K562 (cell line): ENCODE data around the gene CCNC.

Experiments used
- BACH1 ChIP-seq: fragments of 200-800 bp; sonication (Bioruptor generic); IDR thresholded peaks from 2 replicates; pipeline ENCODE4 v1.6.1; 2016; ENCODE audit warnings: missing genetic modification characterization, missing compliant biosample characterization
- BDP1 ChIP-seq: IDR thresholded peaks from 3 replicates; pipeline ENCODE4 v1.6.1; 2011; ENCODE audit not compliant: insufficient read length, insufficient read depth
- CC2D1A ChIP-seq: fragments of 450-650 bp; IDR thresholded peaks from 2 replicates; pipeline ENCODE4 v1.6.1; 2017; ENCODE audit warnings: mild to moderate bottlenecking
- CTCF ChIP-seq, 3 experiments: IDR thresholded peaks in 2 of 3; conservative IDR thresholded peaks in 1 of 3; 2 replicates each; pipeline ENCODE4 v1.5.1; 2011 to 2012; ENCODE audit warnings: low read length in 3 of 3, mild to moderate bottlenecking in 3 of 3, control low read depth in 2 of 3, improper control_type of control experiment in 1 of 3, inconsistent platforms in 1 of 3, low read depth in 1 of 3, mixed read lengths in 1 of 3, moderate library complexity in 1 of 3; ENCODE audit not compliant: insufficient read depth in 2 of 3
- FIP1L1 ChIP-seq: fragments of 200-400 bp; formaldehyde crosslinking; IDR thresholded peaks from 2 replicates; pipeline ENCODE4 v1.6.1; 2018; ENCODE audit warnings: mild to moderate bottlenecking, low read depth, low read length; ENCODE audit not compliant: poor library complexity, severe bottlenecking
- MAX ChIP-seq: sonication (generic); formaldehyde crosslinking; IDR thresholded peaks from 2 replicates; pipeline ENCODE4 v1.9.0; 2022; ENCODE audit warnings: mild to moderate bottlenecking, missing genetic modification reagents
- RAD21 ChIP-seq, 2 experiments: fragments of 250-450 bp in 1 of 2; fragments of 450-650 bp in 1 of 2; sonication (Bioruptor Pico) in 1 of 2; formaldehyde crosslinking in 1 of 2; IDR thresholded peaks in 1 of 2; conservative IDR thresholded peaks in 1 of 2; 2 replicates each; pipeline versions ENCODE4 v1.4.0 to v1.8.0; 2020 to 2022; ENCODE audit warnings: mild to moderate bottlenecking in 2 of 2, moderate library complexity in 1 of 2
- REST ChIP-seq, 2 experiments: fragments of 450-650 bp; formaldehyde crosslinking in 1 of 2; IDR thresholded peaks; 2 replicates each; pipeline versions ENCODE4 v1.4.0 to v1.6.1; 2014 to 2020; ENCODE audit warnings: mild to moderate bottlenecking in 2 of 2, borderline replicate concordance in 1 of 2, low read depth in 1 of 2
- SAFB2 ChIP-seq: fragments of 200-400 bp; formaldehyde crosslinking; IDR thresholded peaks from 2 replicates; pipeline ENCODE4 v1.6.1; 2018; ENCODE audit warnings: borderline replicate concordance, low read length, low read depth, moderate library complexity; ENCODE audit not compliant: severe bottlenecking
- TAF1 ChIP-seq: IDR thresholded peaks from 2 replicates; pipeline ENCODE4 v1.6.1; 2011; ENCODE audit warnings: mild to moderate bottlenecking, low read length, moderate library complexity; ENCODE audit not compliant: insufficient read depth, control insufficient read depth, severe bottlenecking; ENCODE audit errors: extremely low read depth
- TAF7 ChIP-seq: fragments of 450-650 bp; IDR thresholded peaks from 2 replicates; pipeline ENCODE4 v1.6.1; 2016; ENCODE audit warnings: missing genetic modification characterization, missing compliant biosample characterization
- TARDBP ChIP-seq: fragments of 450-650 bp; IDR thresholded peaks from 2 replicates; pipeline ENCODE4 v1.6.1; 2016
- TFE3 ChIP-seq: fragments of 450-650 bp; formaldehyde crosslinking; IDR thresholded peaks from 2 replicates; pipeline ENCODE4 v1.4.0; 2020; ENCODE audit warnings: mild to moderate bottlenecking, mixed read lengths
- ZNF764 ChIP-seq: fragments of 250-450 bp; sonication (Bioruptor Pico); IDR thresholded peaks from 2 replicates; pipeline ENCODE4 v1.4.0; 2020; ENCODE audit warnings: low read depth, mild to moderate bottlenecking, moderate library complexity

GRCh38 chr6:99608059-99608885, 39.8 kb upstream of the CCNC start:
- TF ChIP-seq REST (IDR thresholded peaks at IDR 0.05; ENCODE audit: borderline replicate concordance) (no peak), REST (CRISPR knock-in tag; IDR thresholded peaks at IDR 0.05; ENCODE audit: low read depth) (no peak), CTCF (IDR thresholded peaks at IDR 0.05 in 2 of 3, conservative IDR thresholded peaks at IDR 0.05 in 1 of 3; ENCODE audit: insufficient read depth in 2 of 3, low read depth in 1 of 3, low read length in 3 of 3) (no peak), CC2D1A (no peak), RAD21 (CRISPR knock-in tag; conservative IDR thresholded peaks at IDR 0.05 in 1 of 2, IDR thresholded peaks at IDR 0.05 in 1 of 2) (no peak), ZNF764 (CRISPR knock-in tag) (no peak), BACH1 (tag) (no peak), MAX (CRISPR knock-in tag) (no peak), SAFB2 (no peak), TFE3 (CRISPR knock-in tag) (no peak), BDP1 (no peak), TARDBP (no peak), TAF1 (no peak), TAF7 (no peak), FIP1L1 (no peak)
